PC-9 (cell line): ENCODE data around the gene GFER.

Experiments
- EZH2 ChIP-seq: fragments of 200-600 bp; sonication (generic); IDR thresholded peaks from 2 replicates; pipeline ENCODE4 v1.8.0; 2017; ENCODE audit warnings: antibody characterized with exemption, low read depth
- TF ChIP-seq, protein P1 (sequence below): fragments of 200-600 bp; sonication (generic); conservative IDR thresholded peaks from 2 replicates; pipeline ENCODE4 v1.6.1; 2017; ENCODE audit warnings: mixed run types, antibody characterized with exemption, mild to moderate bottlenecking, moderate library complexity

DNA sequence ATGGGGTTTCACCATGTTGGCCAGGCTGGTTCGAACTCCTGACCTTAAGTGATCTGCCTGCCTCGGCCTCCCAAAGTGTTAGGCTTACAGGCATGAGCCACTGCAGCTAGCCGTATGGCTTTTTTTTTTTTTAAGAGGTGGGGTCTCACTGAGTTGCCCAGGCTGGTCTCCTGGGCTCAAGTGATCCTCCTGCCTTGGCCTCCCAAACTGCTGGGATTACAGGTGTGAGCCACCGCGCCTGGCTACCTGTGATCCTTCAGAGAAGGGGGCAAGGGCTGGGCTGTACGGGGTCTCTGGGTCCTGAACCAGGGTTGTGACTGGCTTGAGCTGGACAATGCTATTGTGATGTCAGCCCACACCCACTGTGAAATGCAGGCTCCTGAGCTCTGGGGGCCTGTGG, 17.5 kb upstream of the GFER start, which contains the start of gene RNF151:
- TF ChIP-seq, protein P1, sequence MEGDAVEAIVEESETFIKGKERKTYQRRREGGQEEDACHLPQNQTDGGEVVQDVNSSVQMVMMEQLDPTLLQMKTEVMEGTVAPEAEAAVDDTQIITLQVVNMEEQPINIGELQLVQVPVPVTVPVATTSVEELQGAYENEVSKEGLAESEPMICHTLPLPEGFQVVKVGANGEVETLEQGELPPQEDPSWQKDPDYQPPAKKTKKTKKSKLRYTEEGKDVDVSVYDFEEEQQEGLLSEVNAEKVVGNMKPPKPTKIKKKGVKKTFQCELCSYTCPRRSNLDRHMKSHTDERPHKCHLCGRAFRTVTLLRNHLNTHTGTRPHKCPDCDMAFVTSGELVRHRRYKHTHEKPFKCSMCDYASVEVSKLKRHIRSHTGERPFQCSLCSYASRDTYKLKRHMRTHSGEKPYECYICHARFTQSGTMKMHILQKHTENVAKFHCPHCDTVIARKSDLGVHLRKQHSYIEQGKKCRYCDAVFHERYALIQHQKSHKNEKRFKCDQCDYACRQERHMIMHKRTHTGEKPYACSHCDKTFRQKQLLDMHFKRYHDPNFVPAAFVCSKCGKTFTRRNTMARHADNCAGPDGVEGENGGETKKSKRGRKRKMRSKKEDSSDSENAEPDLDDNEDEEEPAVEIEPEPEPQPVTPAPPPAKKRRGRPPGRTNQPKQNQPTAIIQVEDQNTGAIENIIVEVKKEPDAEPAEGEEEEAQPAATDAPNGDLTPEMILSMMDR = no peak
- no peak for TF ChIP-seq EZH2
